GM12878 (cell line): ENCODE results near the gene MPEG1. TPM values are rescaled to one million over a fixed set of nuclear protein-coding genes. Genes with fewer than 3 reads are reported as not detected.

Experiments
- ATAC-seq: fragments of 200-7000 bp; cut with Tn5 transposase; 3 replicates; pipeline ENCODE4 v1.9.1; 2020; ENCODE audit warnings: mild to moderate bottlenecking, moderate library complexity
- BruUV-seq: library from RNA; stranded (reverse); fragments of 400-500 nt; replicated peaks from 2 replicates; lab custom pipeline; 2021; lab: Mats Ljungman, UMichigan
- CTCF ChIA-PET: fragments of 300-600 bp; sonication (Branson Sonifier 250); formaldehyde crosslinking; extraction: SDS; loops from one replicate; lab custom pipeline; 2021; ENCODE audit warnings: inconsistent platforms; lab: Yijun Ruan, JAX
- POLR2A ChIA-PET: fragments of 350-600 bp; formaldehyde crosslinking; extraction: SDS; loops from one replicate; lab custom pipeline; 2021; ENCODE audit warnings: inconsistent platforms; lab: Charles Lee
- RAD21 ChIA-PET: fragments of 300-600 bp; sonication (Branson Sonifier 250); formaldehyde crosslinking; loops from one replicate; lab custom pipeline; 2023; ENCODE audit warnings: antibody characterized with exemption; ENCODE audit not compliant: unreplicated experiment; lab: Charles Lee
- SMC1A ChIA-PET: fragments of 300-600 bp; sonication (Branson Sonifier 250); formaldehyde crosslinking; loops from one replicate; lab custom pipeline; 2023; ENCODE audit not compliant: unreplicated experiment, uncharacterized antibody; lab: Charles Lee
- DNase-seq: peaks from one replicate; pipeline ENCODE4 v3.0.0-alpha.2; 2011; ENCODE audit warnings: low read depth, low spot score
- FAIRE-seq: peaks from 3 replicates; lab custom pipeline; 2011; peaks lifted over from hg19 to GRCh38; lab: Jason Lieb, UNC
- H2AFZ ChIP-seq: 2 replicates; pipeline ENCODE4 v1.6.0; 2011; ENCODE audit warnings: low read depth, low read length, control low read depth; ENCODE audit not compliant: control insufficient read depth
- H3K27ac ChIP-seq: 2 replicates; pipeline ENCODE4 v1.5.1; 2011; ENCODE audit warnings: control low read depth; ENCODE audit not compliant: control insufficient read depth, insufficient read depth
- H3K27me3 ChIP-seq, 2 experiments: replicated peaks in 1 of 2; 2 replicates each; pipeline versions ENCODE4 v1.6.0 to v1.6.1; 2011; ENCODE audit warnings: low read length in 1 of 2; ENCODE audit not compliant: control insufficient read depth in 2 of 2, insufficient read depth in 2 of 2
- H3K36me3 ChIP-seq, 2 experiments: 2 replicates each; pipeline ENCODE4 v1.5.1; 2011; ENCODE audit warnings: low read length in 1 of 2; ENCODE audit not compliant: control insufficient read depth in 2 of 2, insufficient read depth in 2 of 2
- H3K4me1 ChIP-seq: 2 replicates; pipeline ENCODE4 v1.6.1; 2011; ENCODE audit warnings: mild to moderate bottlenecking, low read length, moderate library complexity, mixed read lengths; ENCODE audit not compliant: control insufficient read depth, insufficient read depth
- H3K4me2 ChIP-seq: 2 replicates; pipeline ENCODE4 v1.6.0; 2011; ENCODE audit warnings: control low read depth; ENCODE audit not compliant: control insufficient read depth, insufficient read depth
- H3K4me3 ChIP-seq: fragments of 200-600 bp; sonication (generic); 2 replicates; pipeline ENCODE4 v1.5.1; 2016
- H3K79me2 ChIP-seq: 2 replicates; pipeline ENCODE4 v1.6.0; 2011; ENCODE audit warnings: low read length; ENCODE audit not compliant: control insufficient read depth, insufficient read depth
- H3K9ac ChIP-seq: 2 replicates; pipeline ENCODE4 v1.8.0; 2011; ENCODE audit warnings: low read length, control low read depth, mixed read lengths; ENCODE audit not compliant: control insufficient read depth, insufficient read depth
- H3K9me3 ChIP-seq: replicated peaks from 3 replicates; pipeline ENCODE4 v1.5.1; 2011; ENCODE audit warnings: mild to moderate bottlenecking, low read length; ENCODE audit not compliant: control insufficient read depth, insufficient read depth
- H4K20me1 ChIP-seq: 2 replicates; pipeline ENCODE4 v1.6.0; 2011; ENCODE audit not compliant: control insufficient read depth, insufficient read depth
- BCL3 ChIP-seq: IDR thresholded peaks from 2 replicates; pipeline ENCODE4 v1.6.1; 2011; ENCODE audit warnings: borderline replicate concordance, low read depth, mild to moderate bottlenecking, moderate library complexity, low read length; ENCODE audit not compliant: insufficient read depth, poor library complexity, severe bottlenecking
- MEF2A ChIP-seq: IDR thresholded peaks from 2 replicates; pipeline ENCODE4 v1.6.1; 2011; ENCODE audit warnings: low read depth, mild to moderate bottlenecking, low read length, moderate library complexity; ENCODE audit not compliant: insufficient read depth
- PAX8 ChIP-seq: fragments of 450-650 bp; IDR thresholded peaks from 2 replicates; pipeline ENCODE4 v1.6.1; 2017; ENCODE audit warnings: mild to moderate bottlenecking, moderate library complexity
- POLR2A ChIP-seq: IDR thresholded peaks from 2 replicates; pipeline ENCODE4 v1.6.1; 2011; ENCODE audit warnings: low read depth, mild to moderate bottlenecking, low read length
- RAD51 ChIP-seq: fragments of 450-650 bp; IDR thresholded peaks from 2 replicates; pipeline ENCODE4 v1.6.1; 2016; ENCODE audit warnings: moderate library complexity, mild to moderate bottlenecking, inconsistent platforms
- REST ChIP-seq: IDR thresholded peaks from 2 replicates; pipeline ENCODE4 v1.6.1; 2012; ENCODE audit warnings: mild to moderate bottlenecking, low read depth, low read length
- SIN3A ChIP-seq: IDR thresholded peaks from 2 replicates; pipeline ENCODE4 v1.6.1; 2012; ENCODE audit warnings: low read depth, low read length, improper control_type of control experiment
- SUPT20H ChIP-seq: IDR thresholded peaks from 2 replicates; pipeline ENCODE4 v1.6.1; 2011; ENCODE audit warnings: low read depth, mild to moderate bottlenecking, low read length, moderate library complexity, borderline replicate concordance; ENCODE audit not compliant: control insufficient read depth
- ZBED1 ChIP-seq: IDR thresholded peaks from 2 replicates; pipeline ENCODE4 v1.6.1; 2016; ENCODE audit warnings: borderline replicate concordance
- ZNF217 ChIP-seq: fragments of 450-650 bp; IDR thresholded peaks from 2 replicates; pipeline ENCODE4 v1.6.1; 2017; ENCODE audit warnings: antibody characterized with exemption, mild to moderate bottlenecking
- ZSCAN29 ChIP-seq: fragments of 450-650 bp; IDR thresholded peaks from 2 replicates; pipeline ENCODE4 v1.6.1; 2017; ENCODE audit warnings: mild to moderate bottlenecking, moderate library complexity
- WGBS: methylation state at CpG from one replicate; pipeline ENCODE4 v1.1.6; 2016; ENCODE audit warnings: low lambda C conversion rate; ENCODE audit not compliant: insufficient replicate concordance, insufficient coverage; ENCODE audit errors: missing lambda C conversion rate; 5-methylcytosine and 5-hydroxymethylcytosine counted together
- in situ Hi-C: fragments of 300-500 bp; cut with MboI; formaldehyde crosslinking; loops from 9 replicates; pipeline ENCODE4 v1.14.3; 2018; ENCODE audit warnings: mixed read lengths
- intact Hi-C: fragments of 100-400 bp; cut with micrococcal nuclease; formaldehyde crosslinking; loops from one replicate; pipeline ENCODE4 v1.14.2; 2022; ENCODE audit not compliant: unreplicated experiment
- polyA plus RNA-seq, 11 experiments: library from polyadenylated mRNA; depleted of rRNA in 4 of 11; unstranded in 6 of 11; stranded (reverse) in 5 of 11; fragments of >200 nt; fragmentation: Nextera tagmentation in 4 of 11; fragmentation: Illumina TruSeq in 1 of 11; extraction: Ambion mirVana in 4 of 11; extraction: Trizol in 1 of 11; gene quantifications; 1 replicate in 1 of 11; 2 replicates in 10 of 11; pipeline versions ENCODE4 v1.2.1 to v1.2.3, GENCODE V29; 2011 to 2016; ENCODE audit warnings: inconsistent platforms in 2 of 11, missing spikeins in 2 of 11, low read depth in 1 of 11
- total RNA-seq, 4 experiments: library from RNA; depleted of rRNA in 3 of 4; stranded (reverse); fragments of >200 nt in 3 of 4; fragmentation: Illumina TruSeq in 1 of 4; extraction: Trizol in 1 of 4; gene quantifications; 2 replicates each; pipeline versions ENCODE4 v1.2.1 to v1.2.3, GENCODE V29; 2013 to 2021

MPEG1 gene
- total and polyA plus RNA-seq, 10 of the 15 experiments (the other 5 are each of a cell fraction or from before 2014, with no cell fraction given) = 1.3 to 15.6 (median 11.7) TPM; not detected in 1

GRCh38 chr11:59212222-59212621 lies 505 bp downstream of the MPEG1 start:
- intact Hi-C loops (loop anchor here (2.0 to 10.0 kb wide), 3 partner anchors 169 to 633 kb away; partner anchors contain the start of genes PATL1 and ZFP91), in situ Hi-C loops (loop anchor here (10.0 kb wide), 1 partner anchor 343 kb away; no protein-coding TSS in a partner anchor)
- Histone ChIP-seq H3K4me1 (peaks cover 72% of the 10 kb centered on the region), H3K36me3 (peaks cover 0 to under 1% of the 10 kb centered on the region in 2 experiments; a peak in 2 of 4 replicates), H3K27me3 (no peaks in the 10 kb centered on the region), H2AFZ (peak overlapping the region; percentile 46; the same call in 1 of the 2 replicates), H4K20me1 (no peaks in the 10 kb centered on the region), H3K79me2 (peaks cover 36% of the 10 kb centered on the region), H3K4me3 (peak overlapping the region; percentile 53), H3K27ac (peak overlapping the region; percentile 78), H3K4me2 (peak overlapping the region; percentile 96), H3K9me3 (no peaks in the 10 kb centered on the region), H3K9ac (peak overlapping the region; percentile 40; the same call in 1 of the 2 replicates)
- 97% methylated on average over 7 of the region's 7 CpGs for WGBS
- TF ChIP-seq ZSCAN29 (peak; percentile 90), MEF2A (no peak)
- no peak for DNase-seq
- RAD21 ChIA-PET = interaction anchor here (1.0 to 3.7 kb wide), 10 partner anchors 10 to 71 kb away, joined by 3 to 17 read pairs (median 10); partner anchors contain the start of gene DTX4
- SMC1A ChIA-PET = interaction anchor here (0.7 to 5.2 kb wide), 12 partner anchors 11 to 74 kb away, joined by 3 to 34 read pairs (median 8); partner anchors contain the start of gene DTX4
- BruUV-seq = TSS peak; percentile 66
- POLR2A ChIA-PET = interaction anchor here (0.9 to 2.1 kb wide), 4 partner anchors 8 to 60 kb away, joined by 3 to 7 read pairs (median 4); no protein-coding TSS in a partner anchor
- FAIRE-seq = no peak
- CTCF ChIA-PET = interaction anchor here (0.7 to 33.5 kb wide), 10 partner anchors 9 to 317 kb away, joined by 3 to 1180 read pairs (median 6); partner anchors contain the start of gene DTX4
- no peak for ATAC-seq

- H3K4me1 ChIP-seq = peaks cover 60% of the 10 kb centered on the region
- in situ Hi-C loops (loop anchor here (5.0 kb wide), 1 partner anchor 37 kb away; the partner anchor contains the start of gene DTX4), intact Hi-C loops (loop anchor here (1.0 to 5.0 kb wide), 5 partner anchors 10 to 348 kb away; no protein-coding TSS in a partner anchor)
- peak overlapping the region; percentile 38; the same call in 1 of the 2 replicates for H3K4me3 ChIP-seq
- H4K20me1 ChIP-seq = no peaks in the 10 kb centered on the region
- CTCF ChIA-PET = interaction anchor here (0.9 to 33.5 kb wide), 9 partner anchors 8 to 64 kb away, joined by 3 to 1180 read pairs (median 13); partner anchors contain the start of gene DTX4
- POLR2A ChIA-PET = interaction anchor here (0.7 to 1.1 kb wide), 3 partner anchors 14 to 65 kb away, joined by 3 to 6 read pairs (median 3); no protein-coding TSS in a partner anchor
- peak overlapping the region; percentile 32 for H3K9ac ChIP-seq
- peak overlapping the region; percentile 76 for H3K27ac ChIP-seq
- H3K79me2 ChIP-seq = peaks cover 38% of the 10 kb centered on the region
- peaks cover 12 to 20% of the 10 kb centered on the region in 2 experiments; a peak in 3 of 4 replicates for H3K36me3 ChIP-seq
- no TSS peak for BruUV-seq
- peak overlapping the region; percentile 72 for H3K4me2 ChIP-seq
- ATAC-seq (peak; percentile 20), FAIRE-seq (no peak), DNase-seq (no peak)
- SMC1A ChIA-PET = interaction anchor here (0.7 to 5.2 kb wide), 7 partner anchors 10 to 200 kb away, joined by 3 to 28 read pairs (median 6); partner anchors contain the start of gene DTX4
- H2AFZ ChIP-seq = no peak overlapping the region
- H3K9me3 ChIP-seq = no peaks in the 10 kb centered on the region
- no peaks in the 10 kb centered on the region for H3K27me3 ChIP-seq
- RAD21 ChIA-PET = interaction anchor here (1.1 to 1.5 kb wide), 2 partner anchors 37 to 74 kb away, joined by 3 to 4 read pairs; partner anchors contain the start of gene DTX4
- WGBS = 0% methylated on average over 2 of the region's 2 CpGs
- no peak for TF ChIP-seq PAX8
- TF ChIP-seq POLR2A = no peak
- no peak for TF ChIP-seq ZBED1
- no peak for TF ChIP-seq REST
- no peak for TF ChIP-seq SIN3A
- TF ChIP-seq SUPT20H = no peak
- no peak for TF ChIP-seq ZNF217
- no peak for TF ChIP-seq RAD51
- no peak for TF ChIP-seq BCL3
These were observed 3.8 kb downstream of the MPEG1 start for GRCh38 chr11:59208956-59209355.
